Suppressor macrophage treated with lipopolysaccharide for 1 hour (primary cell): ENCODE measurements around the gene CCDC32.

Experiments
- DNase-seq, 3 donors: peaks; one replicate each; pipeline ENCODE4 v3.0.0-alpha.2; 2020 to 2022

CCDC32 gene

GRCh38 chr15:40565333-40566238 lies 744 bp upstream of the CCDC32 start:
- no peak for DNase-seq

GRCh38 chr15:40563426-40563825 lies 1.4 kb downstream of the CCDC32 start:
- DNase-seq = peak; percentile 52 to 71 (median 60)

GRCh38 chr15:40562691-40563090 lies 2.2 kb downstream of the CCDC32 start:
- no peak for DNase-seq

GRCh38 chr15:40558952-40559742 lies 5.7 kb downstream of the CCDC32 start:
- no peak for DNase-seq

- no peak for DNase-seq
Measured at GRCh38 chr15:40555876-40556275, 9.0 kb downstream of the CCDC32 start.

GRCh38 chr15:40554161-40554525 lies 10.7 kb downstream of the CCDC32 start:
- no peak for DNase-seq

GRCh38 chr15:40550341-40551037 lies 14.4 kb downstream of the CCDC32 start:
- DNase-seq = peak; percentile 69 to 84 (median 83)

- peak in 1 of 3 donors; percentile 12 for DNase-seq
Measured at GRCh38 chr15:40549894-40550293, 14.9 kb downstream of the CCDC32 start.

- no peak for DNase-seq
Measured at GRCh38 chr15:40548610-40549009, 16.2 kb downstream of the CCDC32 start.

- DNase-seq = no peak
Measured at GRCh38 chr15:40545457-40545856, 19.4 kb downstream of the CCDC32 start.

GRCh38 chr15:40543631-40544294 lies 21.1 kb downstream of the CCDC32 start:
- DNase-seq = no peak

- DNase-seq = no peak
Measured at GRCh38 chr15:40543082-40543481, 21.8 kb downstream of the CCDC32 start.

GRCh38 chr15:40538976-40539375 lies 25.9 kb downstream of the CCDC32 start:
- no peak for DNase-seq

GRCh38 chr15:40536501-40536900 lies 28.3 kb downstream of the CCDC32 start:
- no peak for DNase-seq

- no peak for DNase-seq
Measured at GRCh38 chr15:40534371-40534770, 30.5 kb downstream of the CCDC32 start.

GRCh38 chr15:40533763-40534364 lies 31.0 kb downstream of the CCDC32 start:
- DNase-seq = no peak

- DNase-seq = no peak
Measured at GRCh38 chr15:40528801-40529200, 36.0 kb downstream of the CCDC32 start.

GRCh38 chr15:40525855-40526254 lies 39.0 kb downstream of the CCDC32 start:
- DNase-seq = no peak

GRCh38 chr15:40523611-40524010 lies 41.2 kb downstream of the CCDC32 start:
- no peak for DNase-seq

- no peak for DNase-seq
Measured at GRCh38 chr15:40516322-40516721, 48.5 kb downstream of the CCDC32 start.

GRCh38 chr15:40513609-40514008 lies 51.2 kb downstream of the CCDC32 start:
- no peak for DNase-seq

GRCh38 chr15:40512440-40512839 lies 52.4 kb downstream of the CCDC32 start:
- no peak for DNase-seq
